Tibial nerve (tissue), 4 donors: Measurements from ENCODE around the gene SYP.

Experiments
- EP300 ChIP-seq, 2 donors: sonication (generic); formaldehyde crosslinking; IDR thresholded peaks; one replicate each; pipeline ENCODE4 v1.6.1; 2017; ENCODE audit warnings: antibody characterized with exemption in 2 of 2, mild to moderate bottlenecking in 1 of 2
- POLR2A ChIP-seq, 2 donors: fragments of 450-650 bp; IDR thresholded peaks; one replicate each; pipeline ENCODE4 v1.6.1; 2017; ENCODE audit warnings: antibody characterized with exemption in 2 of 2, mild to moderate bottlenecking in 2 of 2, moderate library complexity in 2 of 2
- TF ChIP-seq, protein P1 (sequence below), 5 experiments: fragments of 200-600 bp in 3 of 5; fragments of 450-650 bp in 2 of 5; sonication (generic) in 3 of 5; IDR thresholded peaks; one replicate each; pipeline ENCODE4 v1.5.1; 2016 to 2019; ENCODE audit warnings: antibody characterized with exemption in 5 of 5, mild to moderate bottlenecking in 3 of 5, moderate library complexity in 2 of 5

DNA sequence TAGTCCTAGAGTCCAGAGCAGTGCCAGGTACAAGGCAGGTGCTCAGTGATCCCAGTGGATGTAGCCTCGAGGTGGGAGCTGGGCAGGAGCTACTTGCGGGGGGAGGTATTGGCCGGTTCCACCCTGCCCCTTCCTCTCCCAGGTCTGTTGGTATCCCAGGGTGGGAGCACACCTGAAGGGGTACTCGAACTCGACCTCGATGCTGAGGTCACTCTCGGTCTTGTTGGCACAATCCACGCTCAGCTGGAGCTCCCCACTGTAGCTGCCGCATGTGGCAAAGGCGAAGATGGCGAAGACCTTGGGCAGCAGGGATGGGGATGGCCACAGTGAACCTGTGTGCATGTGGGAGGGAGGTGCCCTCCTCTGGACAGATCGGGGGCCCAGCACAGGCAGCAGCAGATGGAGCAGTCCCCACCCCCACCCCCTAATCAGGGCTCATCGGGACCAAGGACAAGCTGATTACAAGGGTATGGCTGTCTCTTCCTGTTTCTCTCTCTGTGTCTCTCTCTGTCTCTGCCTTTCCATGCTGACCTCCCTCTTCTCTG is 2.4 kb downstream of the SYP start:
- TF ChIP-seq, protein P1, sequence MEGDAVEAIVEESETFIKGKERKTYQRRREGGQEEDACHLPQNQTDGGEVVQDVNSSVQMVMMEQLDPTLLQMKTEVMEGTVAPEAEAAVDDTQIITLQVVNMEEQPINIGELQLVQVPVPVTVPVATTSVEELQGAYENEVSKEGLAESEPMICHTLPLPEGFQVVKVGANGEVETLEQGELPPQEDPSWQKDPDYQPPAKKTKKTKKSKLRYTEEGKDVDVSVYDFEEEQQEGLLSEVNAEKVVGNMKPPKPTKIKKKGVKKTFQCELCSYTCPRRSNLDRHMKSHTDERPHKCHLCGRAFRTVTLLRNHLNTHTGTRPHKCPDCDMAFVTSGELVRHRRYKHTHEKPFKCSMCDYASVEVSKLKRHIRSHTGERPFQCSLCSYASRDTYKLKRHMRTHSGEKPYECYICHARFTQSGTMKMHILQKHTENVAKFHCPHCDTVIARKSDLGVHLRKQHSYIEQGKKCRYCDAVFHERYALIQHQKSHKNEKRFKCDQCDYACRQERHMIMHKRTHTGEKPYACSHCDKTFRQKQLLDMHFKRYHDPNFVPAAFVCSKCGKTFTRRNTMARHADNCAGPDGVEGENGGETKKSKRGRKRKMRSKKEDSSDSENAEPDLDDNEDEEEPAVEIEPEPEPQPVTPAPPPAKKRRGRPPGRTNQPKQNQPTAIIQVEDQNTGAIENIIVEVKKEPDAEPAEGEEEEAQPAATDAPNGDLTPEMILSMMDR (IDR thresholded peaks at IDR 0.05) = no peak
- TF ChIP-seq POLR2A (IDR thresholded peaks at IDR 0.05) (no peak), EP300 (IDR thresholded peaks at IDR 0.05) (no peak)
